NCI-H2081 (cell line): ENCODE measurements around the gene DGCR2.
"Not testable (repeated sequence)": the region's sequence is repeated elsewhere in the genome, so short reads cannot be mapped to it uniquely, and the experiment has no call there.

Source experiments
- DNase-seq, 2 experiments: peaks; one replicate each; lab custom pipeline; 2025; lab: John Stamatoyannopoulos, UW

Gene DGCR2, protein sequence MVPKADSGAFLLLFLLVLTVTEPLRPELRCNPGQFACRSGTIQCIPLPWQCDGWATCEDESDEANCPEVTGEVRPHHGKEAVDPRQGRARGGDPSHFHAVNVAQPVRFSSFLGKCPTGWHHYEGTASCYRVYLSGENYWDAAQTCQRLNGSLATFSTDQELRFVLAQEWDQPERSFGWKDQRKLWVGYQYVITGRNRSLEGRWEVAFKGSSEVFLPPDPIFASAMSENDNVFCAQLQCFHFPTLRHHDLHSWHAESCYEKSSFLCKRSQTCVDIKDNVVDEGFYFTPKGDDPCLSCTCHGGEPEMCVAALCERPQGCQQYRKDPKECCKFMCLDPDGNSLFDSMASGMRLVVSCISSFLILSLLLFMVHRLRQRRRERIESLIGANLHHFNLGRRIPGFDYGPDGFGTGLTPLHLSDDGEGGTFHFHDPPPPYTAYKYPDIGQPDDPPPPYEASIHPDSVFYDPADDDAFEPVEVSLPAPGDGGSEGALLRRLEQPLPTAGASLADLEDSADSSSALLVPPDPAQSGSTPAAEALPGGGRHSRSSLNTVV

DNA sequence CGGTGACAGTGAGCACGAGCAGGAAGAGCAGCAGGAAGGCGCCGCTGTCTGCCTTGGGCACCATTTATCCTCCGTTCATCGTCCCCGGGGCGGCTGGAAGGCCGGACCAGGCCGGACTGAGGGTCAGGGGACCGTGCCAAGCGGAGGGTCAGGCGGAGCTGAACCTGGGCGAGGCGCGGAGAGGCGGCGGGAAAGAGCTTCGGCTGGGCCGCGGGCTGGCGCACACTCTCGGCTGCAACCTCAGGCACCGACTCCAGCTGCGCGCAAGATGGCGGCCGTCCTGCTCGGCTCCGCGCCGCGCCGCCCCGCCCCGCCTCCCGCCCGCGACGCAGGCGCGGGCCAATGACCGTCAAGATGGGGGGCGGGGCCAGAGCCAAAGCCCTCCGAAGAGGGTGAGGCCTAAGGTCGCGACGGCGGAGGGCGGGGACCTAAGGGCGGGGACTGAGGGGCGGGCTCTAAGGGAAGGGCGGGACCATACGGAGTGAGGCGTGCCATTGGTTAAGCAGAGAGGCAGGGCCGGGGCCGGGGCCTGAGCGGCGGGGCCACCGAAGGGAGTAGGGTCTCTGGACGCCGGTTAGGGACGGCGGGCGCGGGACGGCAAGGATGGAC is at the start of gene DGCR2:
Gene DGCR2, minus strand, starts transcription at position 270 of the 609 bp plus-strand sequence. Its CDS starts 206 bp downstream, at position 64.
- peak; percentile 95 to 98 for DNase-seq

DNA sequence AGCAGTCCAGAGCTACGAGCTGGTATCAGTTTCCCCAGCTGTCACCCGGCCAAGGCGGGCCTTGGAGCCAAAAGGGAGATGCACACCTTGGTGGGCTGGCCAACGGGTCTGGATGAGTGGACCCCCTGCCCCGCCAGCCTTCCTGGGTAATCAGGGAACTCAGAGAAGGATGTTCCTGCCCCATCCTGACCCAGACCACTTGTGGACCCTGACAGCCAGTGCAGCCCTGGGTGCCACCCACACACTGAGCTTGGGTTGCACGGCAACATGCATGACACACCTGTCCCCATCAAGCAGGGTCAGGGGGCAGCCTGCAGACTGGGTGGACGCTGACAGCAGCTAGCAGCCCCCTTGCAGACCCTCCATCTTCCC is 47.7 kb upstream of the DGCR2 start:
- no peak for DNase-seq

DNA sequence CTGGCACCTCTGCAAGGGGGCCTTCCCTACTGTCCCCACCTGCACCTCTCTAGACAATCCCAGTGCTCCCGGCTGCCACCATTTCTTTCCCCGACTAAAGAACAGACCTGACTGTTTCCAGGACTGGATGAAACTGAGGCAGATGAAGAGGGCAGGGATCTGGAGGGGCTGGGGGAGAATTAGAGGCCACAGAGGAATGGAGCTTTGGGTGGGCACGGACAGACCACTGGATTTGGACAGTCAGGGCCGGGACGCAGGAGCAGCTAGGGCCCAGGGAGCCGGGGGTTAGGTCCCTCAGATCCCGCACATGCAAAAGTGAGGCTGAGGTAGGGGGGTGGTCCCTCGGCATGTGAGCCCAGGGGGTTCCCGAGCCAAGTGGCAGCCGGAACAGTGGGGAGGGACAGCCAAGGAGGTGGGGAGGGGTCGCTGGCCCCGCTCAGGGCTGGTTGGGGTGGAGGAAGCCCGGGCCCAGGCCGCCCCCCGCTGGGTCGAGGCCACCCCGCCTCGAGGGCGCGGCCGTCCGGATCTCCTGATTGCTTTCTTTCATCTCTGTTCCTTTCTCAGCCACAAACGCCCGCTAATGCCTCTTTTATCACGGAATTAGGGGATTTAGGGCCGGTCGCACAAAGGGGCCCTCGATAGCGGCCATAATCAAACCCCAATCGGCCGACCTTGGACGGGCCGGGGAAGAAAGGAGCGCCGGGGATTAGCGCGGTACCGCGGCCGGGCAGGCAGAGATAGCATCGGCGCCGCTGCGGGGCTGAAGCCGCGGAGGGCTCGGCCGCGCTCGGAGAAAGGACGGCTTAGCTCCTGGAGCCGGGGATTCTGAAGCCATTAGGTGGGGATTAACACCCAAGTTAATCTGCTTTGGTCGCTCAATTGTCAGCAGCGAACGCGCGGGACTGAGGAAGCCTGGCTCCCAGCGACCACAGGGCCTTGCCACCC is 47.1 kb upstream of the DGCR2 start:
- DNase-seq: no peak

DNA sequence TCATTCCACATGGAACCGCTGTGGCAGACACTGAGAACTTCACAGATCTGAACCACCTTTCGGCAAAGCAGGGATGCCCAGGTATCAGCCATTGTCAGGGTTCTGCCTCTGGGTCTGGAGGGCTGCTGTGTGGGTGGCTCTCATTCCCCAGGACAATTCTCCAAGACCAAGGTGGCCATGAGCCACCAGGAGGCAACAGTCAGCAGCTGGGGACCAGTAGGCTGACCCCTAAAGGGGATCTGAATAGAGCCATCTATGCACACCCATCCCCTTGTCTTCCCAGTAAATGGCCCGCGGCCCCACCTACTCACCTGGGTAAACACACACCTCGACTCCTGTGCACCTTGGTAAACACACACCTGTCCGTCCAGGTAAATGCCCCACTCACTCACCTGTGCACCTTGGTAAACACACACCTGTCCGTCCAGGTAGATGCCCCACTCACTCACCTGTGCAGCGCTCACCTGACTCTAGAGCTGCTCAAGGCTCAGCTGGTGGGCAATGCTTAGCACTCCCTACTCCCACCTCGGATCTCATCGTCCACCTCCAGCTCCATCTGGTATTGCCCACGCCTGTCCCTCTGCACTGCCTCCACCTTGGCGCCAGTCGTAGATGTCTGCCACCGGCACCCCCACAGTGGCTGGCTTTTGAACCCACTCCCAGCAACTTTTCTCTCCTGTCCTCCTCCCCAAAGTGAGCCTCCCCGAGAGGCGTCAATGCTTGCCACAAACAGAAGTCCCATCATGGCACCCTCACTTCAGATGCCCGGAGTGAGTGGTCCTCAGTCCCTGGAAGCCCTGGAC is 46.1 kb upstream of the DGCR2 start:
- no peak for DNase-seq

GRCh38 chr22:19167106-19167869 is 45.1 kb upstream of the DGCR2 start:
- no peak for DNase-seq

- DNase-seq: no peak
Observed at GRCh38 chr22:19166421-19166820, 44.2 kb upstream of the DGCR2 start.

- DNase-seq: no peak
Observed at GRCh38 chr22:19164425-19164824, 42.2 kb upstream of the DGCR2 start.

DNA sequence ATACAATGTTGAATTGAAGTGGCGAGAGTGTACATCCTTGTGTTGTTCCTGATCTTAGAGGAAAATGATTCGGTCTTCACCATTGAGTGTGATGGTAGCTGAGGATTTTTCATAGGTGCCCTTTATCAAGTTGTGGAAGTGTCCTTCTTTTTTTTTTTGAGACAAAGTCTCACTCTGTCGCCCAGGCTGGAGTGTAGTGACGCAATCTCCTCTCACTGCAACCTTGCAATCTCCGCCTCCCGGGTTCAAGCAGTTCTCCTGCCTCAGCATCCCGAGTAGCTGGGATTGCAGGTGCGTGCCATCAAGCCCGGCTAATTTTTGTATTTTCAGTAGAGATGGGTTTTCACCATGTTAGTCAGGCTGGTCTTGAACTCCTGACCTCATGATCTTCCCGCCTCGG is 36.4 kb upstream of the DGCR2 start:
- not testable (repeated sequence) for DNase-seq

GRCh38 chr22:19156109-19156508 is 33.9 kb upstream of the DGCR2 start:
- not testable (repeated sequence) for DNase-seq

DNA sequence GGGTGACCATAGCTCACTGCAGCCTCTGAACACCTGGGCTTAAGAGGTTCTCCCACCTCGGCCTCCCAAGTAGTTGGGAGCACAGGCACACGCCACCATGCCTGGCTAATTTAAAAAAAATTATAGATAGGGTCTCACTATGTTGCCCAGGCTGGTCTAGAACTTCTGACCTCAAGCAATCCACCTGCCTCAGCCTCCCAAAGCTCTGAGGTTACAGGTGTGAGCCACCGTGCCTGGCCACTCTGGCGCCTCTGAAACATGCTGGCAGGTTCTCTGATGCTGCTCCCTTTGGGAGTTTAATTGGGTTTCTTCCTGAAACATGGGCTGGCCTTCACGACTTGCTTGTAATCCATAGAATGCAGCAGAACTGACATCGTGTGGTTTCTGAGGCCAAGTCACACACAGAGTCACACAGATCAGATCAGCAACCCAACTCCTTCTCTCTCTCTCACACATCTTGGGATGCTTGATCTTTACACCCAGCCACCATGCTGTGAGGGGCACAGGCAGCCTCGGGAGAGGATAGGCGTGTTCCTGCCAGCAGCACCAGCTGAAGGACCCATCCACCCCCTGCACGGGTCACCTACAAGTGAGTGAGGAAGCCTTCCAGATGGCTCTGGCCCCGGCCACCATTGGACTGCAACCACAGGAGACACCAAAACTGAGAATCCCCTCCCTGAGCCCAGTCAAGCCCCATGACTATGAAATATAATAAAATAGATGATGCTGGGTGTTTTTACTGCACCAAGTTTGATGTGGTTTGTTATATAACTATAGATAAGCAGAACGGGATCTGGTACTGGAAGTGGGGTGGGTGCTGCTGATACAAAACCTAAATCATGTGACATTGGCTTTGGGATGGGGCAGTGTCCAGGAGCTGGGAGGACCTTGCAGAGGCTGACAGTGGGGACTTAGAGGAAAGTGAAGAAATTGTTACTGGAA is 31.0 kb upstream of the DGCR2 start:
- no peak for DNase-seq

DNA sequence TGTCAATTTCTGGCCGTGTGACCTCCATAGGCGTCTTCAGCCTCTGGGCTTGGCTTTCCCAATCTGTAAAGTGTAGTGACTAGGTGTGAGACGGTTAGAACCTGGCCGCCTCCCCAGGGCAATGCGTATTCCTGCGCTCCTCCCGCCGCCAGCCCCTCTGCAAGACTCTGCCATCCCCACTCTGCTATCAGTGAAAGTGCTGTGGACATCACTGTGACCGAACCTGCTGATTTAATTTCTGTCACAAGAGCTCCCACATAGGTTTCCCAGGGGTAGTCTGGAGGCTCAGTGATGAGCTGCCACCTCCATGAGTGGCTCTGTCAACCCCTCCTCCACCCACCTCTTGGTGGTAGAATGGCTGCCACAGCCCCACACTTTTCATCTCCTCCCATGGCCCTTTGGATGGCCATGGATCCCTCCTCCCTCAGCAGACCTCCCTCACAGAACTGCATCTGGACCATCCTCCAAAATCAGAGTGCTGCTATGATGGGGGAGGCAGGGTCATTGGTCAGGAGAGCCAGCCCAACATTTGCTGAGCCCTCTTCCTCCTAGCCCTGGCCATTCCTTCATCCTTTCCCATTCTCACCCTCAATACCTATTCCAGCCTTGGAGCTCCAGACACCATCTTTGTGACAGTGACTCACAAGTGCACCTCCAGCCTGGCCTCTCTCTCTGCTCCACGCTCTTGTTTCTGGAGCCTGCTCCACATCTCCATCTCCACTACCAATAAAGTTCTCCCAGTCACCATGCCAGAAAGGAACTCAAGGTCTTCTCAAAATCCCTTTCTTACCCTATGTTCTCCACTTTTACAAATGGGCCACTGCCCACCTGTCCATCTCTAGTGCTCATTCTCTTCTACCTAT is 29.3 kb upstream of the DGCR2 start:
- no peak for DNase-seq

GRCh38 chr22:19150482-19151328 is 28.5 kb upstream of the DGCR2 start:
- no peak for DNase-seq

GRCh38 chr22:19149991-19150390 is 27.8 kb upstream of the DGCR2 start, which contains the start of gene GSC2:
Gene GSC2 (minus strand): TSS chr22:19150292. CDS start chr22:19150283, 9 bp downstream.
- DNase-seq: no peak

DNA sequence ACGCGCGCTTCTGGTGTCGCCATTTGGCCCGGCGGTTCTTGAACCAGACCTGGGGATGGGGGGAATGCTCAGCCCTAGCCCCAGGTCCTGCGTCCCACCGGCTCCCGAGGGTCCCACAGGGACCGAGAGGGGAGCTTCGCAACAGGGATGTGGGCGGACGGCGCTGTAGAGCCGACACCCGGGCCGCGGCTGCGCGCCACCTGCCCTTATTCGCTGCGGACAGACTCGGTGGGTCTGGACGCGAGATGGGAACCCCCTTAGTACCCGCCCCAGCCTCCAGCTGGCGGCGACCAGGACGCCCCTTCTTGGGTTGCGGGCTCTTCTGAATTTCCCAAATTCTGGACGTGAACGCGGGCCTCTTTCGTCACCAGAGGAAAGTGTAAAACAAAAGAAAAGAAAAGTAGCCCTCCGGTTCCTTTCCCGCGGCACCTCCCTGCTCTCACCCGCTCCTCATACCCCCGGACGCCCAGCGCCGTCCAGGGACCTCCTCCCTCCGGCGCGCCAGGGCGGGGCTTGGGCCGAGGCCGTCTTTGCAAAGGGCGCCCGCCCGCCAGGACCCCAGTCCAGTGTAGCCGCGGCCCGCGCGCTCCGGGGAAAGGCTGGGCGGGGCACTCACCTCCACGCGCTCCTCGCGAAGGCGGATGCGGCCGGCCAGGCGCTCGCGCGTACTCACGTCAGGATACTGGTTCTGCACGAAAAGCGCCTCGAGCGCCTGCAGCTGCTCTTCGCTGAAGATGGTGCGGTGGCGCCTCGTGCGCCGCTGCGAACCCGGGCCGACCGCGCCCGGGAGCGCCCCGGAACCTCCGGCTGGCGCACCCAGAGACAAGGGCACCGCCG is 27.1 kb upstream of the DGCR2 start:
- peak in 1 of 2 experiments; percentile 41 for DNase-seq

- DNase-seq: no peak
Observed at GRCh38 chr22:19148417-19149046, 26.3 kb upstream of the DGCR2 start.

DNA sequence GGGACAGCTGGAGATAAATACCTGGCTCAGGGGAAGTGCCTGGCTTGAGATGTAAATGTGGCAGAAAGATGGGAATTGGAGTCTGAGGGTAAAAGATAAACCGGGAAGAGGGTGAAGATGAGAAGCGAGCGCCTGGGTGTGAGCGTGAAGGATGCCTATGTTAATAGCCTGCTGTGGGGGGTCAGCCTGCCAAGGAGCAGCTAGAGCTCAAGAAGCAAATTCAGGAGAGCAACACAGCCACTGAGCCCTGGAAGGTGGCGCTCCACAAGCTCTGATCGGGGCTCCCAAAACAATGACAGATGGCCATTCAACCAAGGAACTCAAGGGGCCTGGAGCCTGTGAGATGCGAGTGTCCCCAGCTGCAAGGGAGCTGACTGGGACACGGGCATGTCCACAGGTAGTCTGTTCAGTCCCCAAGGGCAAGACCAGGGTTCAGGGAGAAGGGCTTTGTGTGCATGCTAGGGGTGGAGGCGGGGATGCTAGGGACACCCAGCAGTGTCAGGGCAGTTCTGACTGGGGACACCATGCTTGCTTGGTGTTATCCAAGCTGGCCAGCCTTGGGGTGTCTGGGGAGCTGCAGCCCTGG is 25.1 kb upstream of the DGCR2 start:
- DNase-seq: no peak
